Measurements from ENCODE around the gene RIT2. TPM values are rescaled to one million over a fixed set of nuclear protein-coding genes. Genes with fewer than 3 reads are reported as not detected.

RIT2 gene
- total and polyA plus RNA-seq, 4 experiments from 2014 or later = not detected

DNA sequence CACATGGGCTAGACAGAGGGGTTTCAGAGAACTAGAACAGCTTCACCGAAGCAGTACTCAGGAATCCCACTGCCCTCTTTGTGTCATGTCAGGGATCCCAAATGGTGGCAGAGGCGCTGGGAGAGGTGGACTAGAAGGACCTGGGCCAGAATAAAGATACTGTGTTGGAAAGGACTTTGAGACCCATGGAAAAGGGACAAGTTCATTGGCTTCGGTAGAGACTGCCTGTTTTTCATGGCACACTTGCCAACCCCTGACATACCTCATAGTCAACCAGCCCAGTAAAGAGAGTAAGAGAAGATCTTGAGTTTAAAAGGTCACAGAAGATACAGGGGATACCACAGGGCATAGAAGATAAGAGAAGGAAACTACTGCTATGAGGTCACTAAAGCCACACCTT, 381.0 kb downstream of the RIT2 start:
- CTCF ChIA-PET (ENCODE audit: partially characterized antibody) = no interaction called here
- Histone ChIP-seq H3K4me1 (ENCODE audit: insufficient read depth, low read length) (no peaks in the 10 kb centered on the region), H3K9me3 (ENCODE audit: control insufficient read depth in 1 of 2, low read length in 2 of 2) (no peaks in the 10 kb centered on the region), H3K4me3 (ENCODE audit: low read length in 2 of 2) (no peak overlapping the region), H3K27ac (ENCODE audit: low read depth, low read length) (no peak overlapping the region), H3K27me3 (ENCODE audit: insufficient read depth, low read length) (no peaks in the 10 kb centered on the region), H3K36me3 (ENCODE audit: insufficient read depth, low read length) (no peaks in the 10 kb centered on the region)
- DNase-seq = no peak
- H3K4me3 Mint-ChIP-seq = no peak overlapping the region
- POLR2A ChIA-PET (ENCODE audit: partially characterized antibody) = no interaction called here
- H3K9me3 Mint-ChIP-seq = peaks cover 2 to 29% (median 8%) of the 10 kb centered on the region in 8 donors
- H3K27ac Mint-ChIP-seq = no peak overlapping the region
- H3K4me1 Mint-ChIP-seq = no peaks in the 10 kb centered on the region
- H3K27me3 Mint-ChIP-seq = no peaks in the 10 kb centered on the region
- intact Hi-C loops (cut with micrococcal nuclease) = no loop called here
- no peaks in the 10 kb centered on the region for H3K36me3 Mint-ChIP-seq

DNA sequence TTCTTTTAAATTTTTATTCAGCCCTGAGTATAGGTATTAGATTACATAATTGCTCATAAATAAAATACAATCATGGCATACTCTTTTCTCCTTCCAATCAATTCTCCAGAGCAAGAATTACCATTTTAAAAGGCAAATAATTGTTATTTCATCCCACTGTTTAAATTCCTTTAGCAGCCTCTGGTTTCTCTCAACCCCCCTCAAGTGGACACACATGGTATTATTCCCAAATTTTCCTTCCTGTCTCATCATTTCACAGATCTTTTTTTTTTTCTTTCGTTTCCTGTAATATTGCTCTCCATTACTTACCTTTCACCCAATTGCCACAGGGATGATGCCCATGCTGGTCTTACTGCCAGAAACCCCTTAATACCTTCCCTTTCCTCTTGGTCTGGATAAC, 385.2 kb downstream of the RIT2 start:
- ChIA-PET POLR2A (ENCODE audit: partially characterized antibody) (no interaction called here), CTCF (ENCODE audit: partially characterized antibody) (no interaction called here)
- Mint-ChIP-seq H3K4me3 (no peak overlapping the region), H3K27ac (no peak overlapping the region), H3K4me1 (no peaks in the 10 kb centered on the region), H3K27me3 (no peaks in the 10 kb centered on the region), H3K9me3 (peaks cover 2 to 18% (median 6%) of the 10 kb centered on the region in 8 donors), H3K36me3 (no peaks in the 10 kb centered on the region)
- intact Hi-C loops (cut with micrococcal nuclease) = no loop called here
- Histone ChIP-seq H3K4me3 (ENCODE audit: low read length in 2 of 2) (no peak overlapping the region), H3K9me3 (ENCODE audit: control insufficient read depth in 1 of 2, low read length in 2 of 2) (no peaks in the 10 kb centered on the region), H3K27me3 (ENCODE audit: insufficient read depth, low read length) (no peaks in the 10 kb centered on the region), H3K36me3 (ENCODE audit: insufficient read depth, low read length) (no peaks in the 10 kb centered on the region), H3K27ac (ENCODE audit: low read depth, low read length) (no peak overlapping the region), H3K4me1 (ENCODE audit: insufficient read depth, low read length) (no peaks in the 10 kb centered on the region)
- no peak for DNase-seq

DNA sequence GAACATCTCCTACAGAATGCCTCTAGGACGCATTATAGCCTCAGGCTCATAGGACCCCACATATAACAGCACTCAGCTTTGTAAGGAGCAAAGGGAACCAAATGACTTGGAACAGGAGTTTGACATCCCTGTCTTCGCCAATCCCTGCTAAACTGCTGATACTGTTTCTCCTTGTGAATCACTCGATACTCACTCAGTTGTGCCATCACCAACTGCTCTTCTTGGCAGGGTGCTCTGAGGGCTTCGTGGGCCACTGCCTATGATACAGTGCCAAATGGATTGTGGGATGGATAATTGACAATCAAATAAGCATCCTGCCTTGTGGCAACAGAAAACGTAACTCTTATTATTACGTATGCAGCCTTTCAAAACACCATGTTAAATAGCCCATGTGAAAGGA, 396.3 kb downstream of the RIT2 start:
- no peak overlapping the region for H3K4me3 Mint-ChIP-seq
- DNase-seq = no peak
- Histone ChIP-seq H3K36me3 (ENCODE audit: insufficient read depth, low read length) (no peaks in the 10 kb centered on the region), H3K4me1 (ENCODE audit: insufficient read depth, low read length) (no peaks in the 10 kb centered on the region), H3K4me3 (ENCODE audit: low read length in 2 of 2) (no peak overlapping the region), H3K9me3 (ENCODE audit: control insufficient read depth in 1 of 2, low read length in 2 of 2) (no peaks in the 10 kb centered on the region), H3K27me3 (ENCODE audit: insufficient read depth, low read length) (no peaks in the 10 kb centered on the region), H3K27ac (ENCODE audit: low read depth, low read length) (no peak overlapping the region)
- no peaks in the 10 kb centered on the region for H3K27me3 Mint-ChIP-seq
- H3K36me3 Mint-ChIP-seq = no peaks in the 10 kb centered on the region
- ChIA-PET CTCF (ENCODE audit: partially characterized antibody) (no interaction called here), POLR2A (ENCODE audit: partially characterized antibody) (no interaction called here)
- intact Hi-C loops (cut with micrococcal nuclease) = no loop called here
- no peaks in the 10 kb centered on the region for H3K4me1 Mint-ChIP-seq
- H3K9me3 Mint-ChIP-seq = peaks cover 0 to 9% (median 4%) of the 10 kb centered on the region in 8 donors
- H3K27ac Mint-ChIP-seq = no peak overlapping the region

DNA sequence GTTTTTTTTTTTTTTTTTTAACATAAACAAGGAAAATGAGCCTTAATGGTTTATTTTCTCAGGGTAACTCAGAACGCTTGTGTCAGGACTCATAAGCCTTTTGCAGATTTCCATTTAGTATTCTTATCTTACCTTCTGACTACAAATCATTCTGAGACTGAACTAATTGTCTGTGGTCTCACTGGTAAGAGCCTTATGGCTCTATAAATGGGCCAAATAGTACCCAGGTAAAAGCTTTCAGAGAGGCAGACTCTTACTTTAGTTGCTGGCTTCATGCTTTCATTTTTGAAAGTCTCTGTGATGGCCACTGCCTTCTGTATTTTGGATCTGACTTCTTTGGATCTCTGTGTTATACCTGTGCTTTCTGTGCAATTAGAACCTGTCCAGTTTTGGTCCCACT, 403.4 kb downstream of the RIT2 start:
- H3K36me3 Mint-ChIP-seq = no peaks in the 10 kb centered on the region
- H3K27ac Mint-ChIP-seq = no peak overlapping the region
- H3K27ac ChIP-seq (ENCODE audit: low read depth, low read length) = no peak overlapping the region

DNA sequence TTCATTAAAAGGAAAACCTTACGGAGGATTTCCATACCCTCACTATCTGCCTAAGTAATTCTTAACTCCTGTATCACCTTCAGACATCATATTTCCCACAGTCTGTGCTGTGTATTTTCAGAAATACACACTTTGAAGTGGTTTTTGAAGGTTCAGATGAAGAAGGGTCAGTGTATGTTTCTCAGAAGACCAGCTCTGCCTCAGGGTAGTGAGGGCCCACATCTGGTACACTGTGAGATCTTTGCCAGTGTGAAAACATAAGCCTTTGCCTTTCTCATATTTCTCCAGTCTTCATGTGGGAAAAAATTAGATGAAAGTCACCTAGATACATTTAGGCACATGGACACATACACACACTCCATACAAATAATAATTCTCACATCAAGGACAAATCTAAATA, 408.4 kb downstream of the RIT2 start:
- Mint-ChIP-seq H3K27me3 (no peaks in the 10 kb centered on the region), H3K9me3 (peaks cover 0 to 7% (median 3%) of the 10 kb centered on the region in 8 donors), H3K27ac (no peak overlapping the region), H3K4me3 (no peak overlapping the region), H3K36me3 (no peaks in the 10 kb centered on the region), H3K4me1 (no peaks in the 10 kb centered on the region)
- Histone ChIP-seq H3K9me3 (ENCODE audit: control insufficient read depth in 1 of 2, low read length in 2 of 2) (no peaks in the 10 kb centered on the region), H3K27ac (ENCODE audit: low read depth, low read length) (no peak overlapping the region), H3K4me3 (ENCODE audit: low read length in 2 of 2) (no peak overlapping the region), H3K27me3 (ENCODE audit: insufficient read depth, low read length) (no peaks in the 10 kb centered on the region), H3K4me1 (ENCODE audit: insufficient read depth, low read length) (no peaks in the 10 kb centered on the region), H3K36me3 (ENCODE audit: insufficient read depth, low read length) (no peaks in the 10 kb centered on the region)
- intact Hi-C loops (cut with micrococcal nuclease) = no loop called here
- CTCF ChIA-PET (ENCODE audit: partially characterized antibody) = no interaction called here
- no peak for DNase-seq
- POLR2A ChIA-PET (ENCODE audit: partially characterized antibody) = no interaction called here

More for the DNA sequence above, 403.4 kb downstream of the RIT2 start:
- no peaks in the 10 kb centered on the region for H3K4me1 ChIP-seq (ENCODE audit: insufficient read depth, low read length)
- no peaks in the 10 kb centered on the region for H3K27me3 Mint-ChIP-seq
- ChIA-PET CTCF (ENCODE audit: partially characterized antibody) (no interaction called here), POLR2A (ENCODE audit: partially characterized antibody) (no interaction called here)
- no peak overlapping the region for H3K4me3 ChIP-seq (ENCODE audit: low read length in 2 of 2)
- H3K4me1 Mint-ChIP-seq = no peaks in the 10 kb centered on the region
- intact Hi-C loops (cut with micrococcal nuclease) = no loop called here
- peaks cover 2 to 14% (median 5%) of the 10 kb centered on the region in 8 donors for H3K9me3 Mint-ChIP-seq
- H3K27me3 ChIP-seq (ENCODE audit: insufficient read depth, low read length) = no peaks in the 10 kb centered on the region
- no peaks in the 10 kb centered on the region for H3K36me3 ChIP-seq (ENCODE audit: insufficient read depth, low read length)
- no peak overlapping the region for H3K4me3 Mint-ChIP-seq
- no peaks in the 10 kb centered on the region for H3K9me3 ChIP-seq (ENCODE audit: control insufficient read depth in 1 of 2, low read length in 2 of 2)
- DNase-seq = no peak

DNA sequence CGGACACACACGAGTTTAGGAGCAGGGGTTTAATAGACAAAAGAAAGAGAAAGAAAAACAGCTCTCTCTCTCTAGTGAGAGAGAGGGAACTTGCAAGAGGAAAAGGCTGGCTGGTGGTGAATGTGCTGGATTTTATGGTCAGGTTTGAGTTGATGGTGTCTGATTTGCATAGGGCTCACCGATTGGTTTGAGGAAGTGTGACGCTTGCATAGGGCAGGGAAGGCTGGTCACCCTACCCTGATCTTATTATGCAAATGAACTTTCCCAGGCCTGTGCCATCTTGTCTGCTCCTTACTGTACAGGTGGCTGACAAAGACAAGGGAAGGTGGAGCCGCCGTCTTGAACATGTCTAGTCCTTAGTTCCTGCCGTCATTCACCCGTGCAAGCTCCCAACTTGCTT, 408.9 kb downstream of the RIT2 start:
- Histone ChIP-seq H3K4me3 (ENCODE audit: low read length in 2 of 2) (no peak overlapping the region), H3K36me3 (ENCODE audit: insufficient read depth, low read length) (no peaks in the 10 kb centered on the region), H3K9me3 (ENCODE audit: control insufficient read depth in 1 of 2, low read length in 2 of 2) (no peaks in the 10 kb centered on the region), H3K27me3 (ENCODE audit: insufficient read depth, low read length) (no peaks in the 10 kb centered on the region), H3K4me1 (ENCODE audit: insufficient read depth, low read length) (no peaks in the 10 kb centered on the region), H3K27ac (ENCODE audit: low read depth, low read length) (no peak overlapping the region)
- H3K27ac Mint-ChIP-seq = no peak overlapping the region
- no peaks in the 10 kb centered on the region for H3K4me1 Mint-ChIP-seq
- no peaks in the 10 kb centered on the region for H3K36me3 Mint-ChIP-seq
- no peaks in the 10 kb centered on the region for H3K27me3 Mint-ChIP-seq
- ChIA-PET CTCF (ENCODE audit: partially characterized antibody) (no interaction called here), POLR2A (ENCODE audit: partially characterized antibody) (no interaction called here)
- peaks cover 0 to 10% (median 4%) of the 10 kb centered on the region in 8 donors for H3K9me3 Mint-ChIP-seq
- DNase-seq = no peak
- H3K4me3 Mint-ChIP-seq = no peak overlapping the region
- intact Hi-C loops (cut with micrococcal nuclease) = no loop called here

DNA sequence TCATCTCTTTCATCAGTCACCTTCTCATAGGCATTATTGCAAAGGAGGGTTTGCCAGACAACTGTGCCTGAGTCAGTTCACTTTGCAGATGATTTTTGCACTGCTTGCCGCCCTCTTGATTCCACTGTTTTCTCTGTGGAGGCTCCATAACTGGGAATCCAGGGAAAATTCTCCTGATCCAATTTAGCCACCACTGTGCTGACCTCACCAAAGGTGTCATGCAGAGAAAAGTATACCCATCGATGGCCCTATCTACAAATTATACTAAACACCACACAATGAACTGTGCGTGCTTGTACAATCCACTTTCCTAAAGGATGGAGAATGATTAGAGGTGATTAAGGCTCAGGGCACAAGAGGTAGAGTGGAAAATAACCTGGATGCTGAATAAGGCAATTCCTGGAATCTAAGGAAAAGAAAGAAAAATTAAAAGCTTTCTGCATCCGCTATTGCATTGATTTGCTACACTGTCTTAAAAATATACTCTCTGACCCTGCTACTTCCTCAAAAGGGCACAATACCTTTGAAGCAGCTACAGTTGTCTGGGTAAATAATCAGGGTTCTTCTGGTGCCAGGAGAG, 409.4 kb downstream of the RIT2 start:
- H3K4me3 ChIP-seq (ENCODE audit: low read length in 2 of 2) = no peak overlapping the region
- H3K4me1 Mint-ChIP-seq = no peaks in the 10 kb centered on the region
- H3K36me3 Mint-ChIP-seq = no peaks in the 10 kb centered on the region
- ChIA-PET POLR2A (ENCODE audit: partially characterized antibody) (no interaction called here), CTCF (ENCODE audit: partially characterized antibody) (no interaction called here)
- no peaks in the 10 kb centered on the region for H3K36me3 ChIP-seq (ENCODE audit: insufficient read depth, low read length)
- intact Hi-C loops (cut with micrococcal nuclease) = no loop called here
- H3K4me3 Mint-ChIP-seq = no peak overlapping the region
- no peaks in the 10 kb centered on the region for H3K27me3 Mint-ChIP-seq
- no peak overlapping the region for H3K27ac ChIP-seq (ENCODE audit: low read depth, low read length)
- H3K4me1 ChIP-seq (ENCODE audit: insufficient read depth, low read length) = no peaks in the 10 kb centered on the region
- DNase-seq = no peak
- no peaks in the 10 kb centered on the region for H3K27me3 ChIP-seq (ENCODE audit: insufficient read depth, low read length)
- H3K9me3 ChIP-seq (ENCODE audit: control insufficient read depth in 1 of 2, low read length in 2 of 2) = no peaks in the 10 kb centered on the region
- H3K27ac Mint-ChIP-seq = no peak overlapping the region
- peaks cover 0 to 10% (median 4%) of the 10 kb centered on the region in 8 donors for H3K9me3 Mint-ChIP-seq
